ENCODE results near the gene IQUB. TPM values are rescaled to one million over a fixed set of nuclear protein-coding genes. Genes with fewer than 3 reads are reported as not detected.
"Not testable (repeated sequence)": the region's sequence is repeated elsewhere in the genome, so short reads cannot be mapped to it uniquely, and the experiment has no call there.

The IQUB gene
- total and polyA plus RNA-seq, 5 experiments from 2014 or later, result 0.08 to 0.16 TPM; not detected in 3

DNA sequence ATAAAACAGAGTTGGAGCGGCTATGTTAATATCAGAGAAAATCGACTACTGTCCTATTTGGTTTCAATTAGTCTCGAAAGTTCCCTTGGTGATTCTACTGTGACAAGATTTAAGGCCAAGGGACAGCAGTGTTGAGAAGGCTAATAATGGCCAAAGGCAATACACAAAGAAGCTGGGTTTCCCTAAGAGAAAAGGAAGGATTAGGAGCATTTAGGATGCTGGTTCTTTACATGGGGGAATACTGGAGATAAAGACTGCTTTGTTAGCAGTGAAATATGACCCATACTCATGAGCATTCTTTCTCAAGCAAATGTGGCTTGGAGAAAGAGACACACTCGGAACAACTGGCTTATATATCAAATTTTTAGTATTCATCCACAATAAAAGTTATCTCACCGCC lies 32.2 kb downstream of the IQUB start:
- Mint-ChIP-seq H3K27ac (no peak overlapping the region), H3K36me3 (peaks cover 0 to 13% (median 4%) of the 10 kb centered on the region in 3 donors), H3K9me3 (peaks cover 0 to 27% (median 6%) of the 10 kb centered on the region in 9 donors), H3K4me3 (no peak overlapping the region), H3K4me1 (no peaks in the 10 kb centered on the region), H3K27me3 (peaks cover 12 to 50% (median 23%) of the 10 kb centered on the region in 5 donors)
- POLR2A ChIA-PET, result no interaction called here
- DNase-seq, result no peak
- no peak for ATAC-seq

DNA sequence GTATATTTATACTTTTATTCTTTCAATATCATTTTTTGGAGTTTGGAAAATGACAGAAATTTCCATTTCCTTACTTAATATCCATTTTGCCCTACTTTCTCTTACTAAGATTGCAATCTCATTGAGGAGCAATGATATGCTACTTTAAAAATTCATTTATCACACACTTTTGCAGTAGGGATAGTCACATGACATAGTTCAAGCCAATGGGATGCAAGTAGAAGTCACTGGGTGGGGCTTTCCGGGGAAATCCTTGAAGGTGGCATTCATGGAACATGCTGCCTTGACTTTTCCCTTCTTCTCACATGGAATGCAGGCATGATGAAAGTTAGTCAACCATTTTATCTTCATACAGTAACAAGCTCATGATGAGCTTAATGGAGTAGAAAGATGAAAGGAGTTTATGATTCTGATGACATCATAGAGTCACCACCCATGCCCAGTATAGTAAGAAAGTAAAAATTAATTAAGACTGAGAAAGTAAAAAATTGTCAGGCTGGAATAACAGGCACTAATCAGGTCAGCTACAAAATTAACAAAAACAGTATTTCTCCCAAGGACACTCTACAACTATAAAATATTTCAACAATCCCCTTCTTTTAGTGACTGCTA lies 33.4 kb downstream of the IQUB start:
- POLR2A ChIA-PET, result no interaction called here
- Mint-ChIP-seq H3K27ac (peak overlapping the region in 1 of 10 donors; percentile 73), H3K4me3 (no peak overlapping the region), H3K36me3 (peaks cover 0 to 10% (median 4%) of the 10 kb centered on the region in 3 donors), H3K27me3 (peaks cover 18 to 61% (median 28%) of the 10 kb centered on the region in 5 donors), H3K4me1 (no peaks in the 10 kb centered on the region), H3K9me3 (peaks cover 0 to 18% (median 3%) of the 10 kb centered on the region in 9 donors)
- DNase-seq (no peak), ATAC-seq (no peak)

DNA sequence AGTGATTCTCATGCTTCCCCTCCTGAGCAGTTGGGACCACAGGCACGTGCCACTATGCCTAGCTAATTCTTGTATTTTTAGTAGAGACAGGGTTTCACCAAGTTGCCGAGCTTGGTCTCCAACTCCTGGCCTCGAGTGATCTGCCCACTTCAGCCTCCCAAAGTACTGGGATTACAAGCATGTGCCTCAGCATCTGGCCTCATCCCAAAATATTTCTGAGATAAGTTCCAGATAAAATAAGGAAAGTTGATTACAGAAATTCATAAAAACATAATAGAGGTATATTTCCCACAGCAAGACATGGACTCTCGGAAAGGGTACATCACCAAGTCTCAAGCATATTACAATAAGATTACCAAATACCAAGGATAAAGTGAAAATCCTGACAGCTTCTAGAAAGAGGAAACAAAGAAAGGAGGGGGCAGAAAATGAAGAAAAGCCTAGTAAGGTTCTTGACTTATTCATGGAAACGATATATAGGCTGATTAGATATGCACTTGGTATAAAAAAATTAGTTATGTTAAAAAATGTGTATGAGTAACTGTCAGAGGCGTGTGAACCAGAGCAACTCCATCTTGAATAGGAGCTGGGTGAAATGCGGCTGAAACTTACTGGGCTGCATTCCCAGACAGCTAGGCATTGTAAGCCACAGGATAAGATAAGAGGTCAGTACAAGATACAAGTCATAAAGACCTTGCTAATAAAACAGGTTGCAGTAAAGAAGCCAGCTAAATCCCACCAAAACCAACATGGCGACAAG lies 35.0 kb downstream of the IQUB start:
- H3K4me1 Mint-ChIP-seq, result no peaks in the 10 kb centered on the region
- no peaks in the 10 kb centered on the region for H3K36me3 Mint-ChIP-seq
- DNase-seq, result no peak
- H3K9me3 Mint-ChIP-seq, result peaks cover 0 to 5% (median 0%) of the 10 kb centered on the region in 9 donors
- no peak for ATAC-seq
- POLR2A ChIA-PET, result no interaction called here
- H3K4me3 Mint-ChIP-seq, result no peak overlapping the region
- peaks cover 18 to 61% (median 28%) of the 10 kb centered on the region in 5 donors for H3K27me3 Mint-ChIP-seq
- H3K27ac Mint-ChIP-seq, result peak overlapping the region in 1 of 10 donors; percentile 32

DNA sequence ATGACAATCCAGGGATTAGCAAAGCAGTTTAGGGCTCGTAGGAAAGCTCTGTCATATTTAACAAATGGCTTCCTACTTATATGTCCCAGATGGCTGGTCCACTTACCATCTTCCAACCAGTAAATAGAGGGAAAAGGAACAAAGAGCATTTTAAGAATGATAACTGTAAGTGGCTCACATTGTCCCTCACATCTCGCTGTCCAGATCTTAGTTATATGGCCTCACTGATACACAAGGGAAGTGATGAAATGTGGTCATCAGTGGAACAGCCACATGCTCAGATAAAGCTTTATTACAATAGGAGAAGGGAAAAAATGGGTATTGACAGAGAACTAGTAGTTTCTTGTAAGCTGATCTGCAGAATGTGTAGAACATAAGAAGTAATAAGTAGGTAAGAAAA lies 35.8 kb downstream of the IQUB start:
- DNase-seq (no peak), ATAC-seq (no peak)
- no peaks in the 10 kb centered on the region for H3K9me3 Mint-ChIP-seq
- H3K27ac Mint-ChIP-seq, result no peak overlapping the region
- no peaks in the 10 kb centered on the region for H3K4me1 Mint-ChIP-seq
- no peak overlapping the region for H3K4me3 Mint-ChIP-seq
- H3K27me3 Mint-ChIP-seq, result peaks cover 18 to 61% (median 29%) of the 10 kb centered on the region in 5 donors
- POLR2A ChIA-PET, result no interaction called here
- H3K36me3 Mint-ChIP-seq, result no peaks in the 10 kb centered on the region

DNA sequence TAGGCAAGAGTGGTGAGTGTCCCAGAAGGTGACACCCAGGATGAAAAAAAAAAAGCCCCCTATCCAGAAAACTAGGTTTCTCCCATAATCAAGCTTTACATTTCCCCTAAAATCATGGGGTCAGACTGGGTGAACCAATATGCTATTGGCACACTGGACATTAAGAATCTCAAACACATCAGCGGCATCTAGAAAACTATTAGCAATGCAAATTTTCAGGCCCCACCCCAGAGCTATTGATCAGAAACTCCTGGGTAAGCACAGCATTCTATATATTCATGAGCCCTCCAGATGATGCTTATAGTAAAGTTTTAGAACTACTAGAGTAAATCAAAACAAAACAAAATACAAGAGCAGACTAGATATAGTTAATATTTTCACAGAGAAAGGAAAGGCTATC lies 36.4 kb downstream of the IQUB start:
- POLR2A ChIA-PET, result no interaction called here
- Mint-ChIP-seq H3K9me3 (no peaks in the 10 kb centered on the region), H3K36me3 (no peaks in the 10 kb centered on the region), H3K4me1 (no peaks in the 10 kb centered on the region), H3K27ac (no peak overlapping the region), H3K4me3 (no peak overlapping the region), H3K27me3 (peaks cover 18 to 61% (median 30%) of the 10 kb centered on the region in 5 donors)
- DNase-seq (no peak), ATAC-seq (no peak)

DNA sequence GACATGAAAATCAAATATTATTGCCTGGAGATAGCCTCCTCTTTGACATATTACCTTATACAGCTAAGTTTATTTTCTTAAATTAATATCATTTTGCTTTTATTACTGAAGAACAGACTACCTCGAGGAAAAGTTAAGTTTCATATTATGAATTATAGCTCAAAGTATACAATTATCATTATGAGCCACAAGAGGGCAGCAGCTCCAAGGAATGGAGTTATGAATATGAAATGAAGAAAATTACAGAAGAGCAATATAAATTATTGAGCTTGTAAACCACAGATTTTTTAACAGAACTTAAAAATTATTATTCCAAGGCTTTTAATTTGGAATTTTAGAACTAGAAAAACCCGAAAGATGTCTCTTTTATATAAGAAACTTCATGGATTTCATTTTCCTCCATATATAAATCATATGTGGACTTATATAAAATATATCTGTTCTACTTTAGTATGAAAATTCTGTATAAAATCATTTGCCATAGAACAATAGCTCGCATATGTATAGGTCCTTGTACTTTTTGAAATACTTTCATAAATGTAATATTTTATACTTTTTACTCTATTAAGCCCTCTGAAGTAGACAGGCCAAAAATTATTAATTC lies 40.1 kb downstream of the IQUB start:
- Mint-ChIP-seq H3K9me3 (peaks cover 0 to 3% (median 0%) of the 10 kb centered on the region in 9 donors), H3K4me1 (no peaks in the 10 kb centered on the region), H3K27me3 (peaks cover 11 to 33% (median 20%) of the 10 kb centered on the region in 5 donors), H3K4me3 (no peak overlapping the region), H3K27ac (no peak overlapping the region), H3K36me3 (no peaks in the 10 kb centered on the region)
- ATAC-seq, result peak; percentile 35 to 42
- peak in 8 of 10 donors; percentile 10 to 63 (median 34) for DNase-seq
- POLR2A ChIA-PET, result no interaction called here

DNA sequence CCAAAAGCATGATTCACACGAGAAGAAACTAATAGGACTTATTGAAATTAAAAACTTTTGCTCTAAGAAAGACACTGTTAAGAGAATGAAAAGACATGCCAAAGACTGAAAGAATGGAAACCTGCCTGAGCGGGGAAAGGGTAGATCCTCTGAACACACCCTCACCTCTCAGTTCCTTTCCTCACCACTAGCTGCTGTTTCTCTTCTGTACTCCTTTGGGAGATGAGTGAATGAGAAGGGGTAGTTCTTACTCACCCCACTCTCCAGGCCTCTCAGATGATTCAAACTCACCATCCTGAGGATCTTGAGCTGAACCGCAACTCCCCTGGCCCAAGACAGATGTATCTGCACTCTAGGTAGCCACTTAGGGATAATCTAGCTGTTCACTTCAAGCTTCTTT lies 41.9 kb downstream of the IQUB start:
- DNase-seq (no peak), ATAC-seq (peak in 1 of 2 donors; percentile 47)
- H3K27me3 Mint-ChIP-seq, result peaks cover 6 to 28% (median 9%) of the 10 kb centered on the region in 5 donors
- no peak overlapping the region for H3K4me3 Mint-ChIP-seq
- H3K9me3 Mint-ChIP-seq, result peaks cover 0 to 3% (median 0%) of the 10 kb centered on the region in 9 donors
- H3K4me1 Mint-ChIP-seq, result no peaks in the 10 kb centered on the region
- POLR2A ChIA-PET, result no interaction called here
- no peaks in the 10 kb centered on the region for H3K36me3 Mint-ChIP-seq
- H3K27ac Mint-ChIP-seq, result peak overlapping the region in 1 of 10 donors; percentile 25

DNA sequence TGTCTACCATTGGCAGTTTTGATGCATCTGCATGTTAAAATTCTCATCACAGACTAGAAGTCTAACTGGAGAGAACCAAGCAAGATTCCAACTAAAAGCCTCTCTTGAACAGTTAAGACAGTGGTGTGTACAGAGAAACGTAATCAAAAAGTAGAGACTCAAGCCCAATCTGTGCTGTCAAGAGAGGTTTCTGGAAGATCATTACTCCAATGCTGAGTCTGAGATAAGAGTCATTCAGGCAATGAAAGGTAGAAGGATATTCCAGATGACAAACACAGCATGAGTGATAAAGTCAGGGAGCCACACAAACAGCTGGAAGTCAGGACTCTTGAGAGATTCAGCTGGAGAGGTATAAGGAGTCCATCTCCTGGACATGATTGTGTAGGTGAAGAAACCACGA lies 48.7 kb downstream of the IQUB start:
- Mint-ChIP-seq H3K27ac (no peak overlapping the region), H3K9me3 (peaks cover 0 to 3% (median 0%) of the 10 kb centered on the region in 9 donors), H3K27me3 (peaks cover 9 to 33% (median 16%) of the 10 kb centered on the region in 5 donors), H3K4me1 (no peaks in the 10 kb centered on the region), H3K4me3 (no peak overlapping the region), H3K36me3 (no peaks in the 10 kb centered on the region)
- no peak for DNase-seq
- POLR2A ChIA-PET, result no interaction called here
- no peak for ATAC-seq

DNA sequence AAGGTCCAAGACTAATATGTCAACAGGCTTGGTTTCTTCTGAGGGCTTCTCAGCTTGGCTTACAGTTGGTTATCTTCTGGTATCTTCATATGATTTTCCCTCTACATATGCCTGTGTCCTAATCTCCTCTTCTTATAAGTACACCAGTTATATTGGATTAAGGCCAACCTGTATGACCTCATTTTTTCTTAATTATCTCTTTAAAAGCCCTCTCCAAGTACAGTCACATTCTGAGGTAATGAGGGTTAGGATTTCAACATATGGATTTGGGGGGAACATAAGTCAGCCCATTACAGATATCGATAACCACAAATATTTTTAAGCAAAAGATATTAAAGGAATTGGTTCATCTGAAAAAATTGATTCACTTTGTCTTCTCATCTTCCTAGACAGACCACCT lies 49.2 kb downstream of the IQUB start:
- peaks cover 9 to 38% (median 19%) of the 10 kb centered on the region in 5 donors for H3K27me3 Mint-ChIP-seq
- POLR2A ChIA-PET, result no interaction called here
- no peak overlapping the region for H3K4me3 Mint-ChIP-seq
- no peak for DNase-seq
- no peaks in the 10 kb centered on the region for H3K36me3 Mint-ChIP-seq
- peaks cover 0 to 3% (median 0%) of the 10 kb centered on the region in 9 donors for H3K9me3 Mint-ChIP-seq
- no peaks in the 10 kb centered on the region for H3K4me1 Mint-ChIP-seq
- no peak overlapping the region for H3K27ac Mint-ChIP-seq
- no peak for ATAC-seq

DNA sequence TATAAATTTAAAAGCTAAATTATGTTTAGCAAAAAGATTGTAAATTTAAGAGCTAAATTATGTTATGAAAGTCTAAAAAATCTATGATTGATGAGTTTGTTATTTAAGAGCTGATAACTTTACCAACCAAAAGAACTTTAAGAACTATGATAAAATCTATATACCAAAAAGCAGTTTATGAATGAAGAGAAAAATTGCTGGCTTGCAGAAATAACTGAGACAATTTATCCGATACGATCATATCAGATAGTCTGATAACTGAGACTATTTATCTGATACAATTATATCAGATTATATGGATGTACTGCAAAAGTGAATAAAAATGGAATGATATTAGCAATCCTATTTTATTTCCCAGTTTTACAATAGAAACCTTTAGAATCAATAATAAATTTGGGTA lies 50.2 kb downstream of the IQUB start:
- no peak overlapping the region for H3K4me3 Mint-ChIP-seq

DNA sequence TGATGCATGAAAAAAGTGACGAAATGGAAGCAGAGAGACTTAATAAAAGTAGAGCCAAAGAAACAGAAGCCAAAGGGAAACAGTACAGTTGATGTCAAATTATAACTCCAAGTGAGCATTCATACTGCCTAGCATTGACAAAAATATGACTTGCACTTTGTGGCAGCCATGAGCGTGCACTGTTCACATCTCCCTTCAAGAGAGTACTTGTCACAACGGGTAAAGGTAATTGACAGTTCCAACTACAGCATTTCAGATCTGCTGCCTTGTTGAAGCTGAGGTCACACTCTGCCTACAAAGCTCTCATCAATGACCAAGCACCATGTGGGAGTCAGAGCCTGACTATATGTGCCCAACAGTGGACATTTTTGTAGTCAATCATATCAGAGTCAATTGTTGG lies 54.3 kb downstream of the IQUB start:
- POLR2A ChIA-PET, result no interaction called here
- ATAC-seq (no peak), DNase-seq (no peak)
- Mint-ChIP-seq H3K4me1 (no peaks in the 10 kb centered on the region), H3K9me3 (peaks cover 0 to 13% (median 5%) of the 10 kb centered on the region in 9 donors), H3K4me3 (no peak overlapping the region), H3K27me3 (peaks cover 17 to 58% (median 28%) of the 10 kb centered on the region in 5 donors), H3K36me3 (peaks cover 0 to 11% (median 0%) of the 10 kb centered on the region in 3 donors), H3K27ac (no peak overlapping the region)

More for the DNA sequence above, 50.2 kb downstream of the IQUB start:
- Mint-ChIP-seq H3K4me1 (no peaks in the 10 kb centered on the region), H3K27ac (no peak overlapping the region), H3K27me3 (peaks cover 9 to 40% (median 19%) of the 10 kb centered on the region in 5 donors), H3K9me3 (no peaks in the 10 kb centered on the region), H3K36me3 (no peaks in the 10 kb centered on the region)
- ATAC-seq (no peak), DNase-seq (no peak)
- POLR2A ChIA-PET, result no interaction called here

DNA sequence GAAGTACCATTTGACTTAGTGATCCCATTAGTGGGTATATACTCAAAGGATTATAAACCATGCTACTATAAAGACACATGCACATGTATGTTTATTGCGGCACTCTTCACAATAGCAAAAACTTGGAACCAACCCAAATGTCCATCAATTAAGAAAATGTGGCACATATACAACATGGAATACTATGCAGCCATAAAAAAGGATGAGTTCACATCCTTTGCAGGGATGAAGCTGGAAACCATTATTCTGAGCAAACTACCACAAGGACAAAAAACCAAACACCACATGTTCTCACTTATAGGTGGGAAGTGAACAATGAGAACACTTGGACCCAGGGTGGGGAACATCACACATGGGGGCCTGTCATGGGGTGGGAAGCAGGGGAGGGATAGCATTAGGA lies 56.3 kb downstream of the IQUB start:
- ATAC-seq, POLR2A ChIA-PET, H3K4me3 Mint-ChIP-seq, H3K4me1 Mint-ChIP-seq, H3K27ac Mint-ChIP-seq, DNase-seq: not testable (repeated sequence)
- H3K36me3 Mint-ChIP-seq, result peaks cover 0 to 11% (median 0%) of the 10 kb centered on the region in 3 donors
- peaks cover 19 to 56% (median 27%) of the 10 kb centered on the region in 5 donors for H3K27me3 Mint-ChIP-seq
- H3K9me3 Mint-ChIP-seq, result peaks cover 0 to 13% (median 5%) of the 10 kb centered on the region in 9 donors

Measured in naive thymus-derived CD8-positive, alpha-beta T cell (primary cell).